ENCODE results near the gene ADH1B.

DNA sequence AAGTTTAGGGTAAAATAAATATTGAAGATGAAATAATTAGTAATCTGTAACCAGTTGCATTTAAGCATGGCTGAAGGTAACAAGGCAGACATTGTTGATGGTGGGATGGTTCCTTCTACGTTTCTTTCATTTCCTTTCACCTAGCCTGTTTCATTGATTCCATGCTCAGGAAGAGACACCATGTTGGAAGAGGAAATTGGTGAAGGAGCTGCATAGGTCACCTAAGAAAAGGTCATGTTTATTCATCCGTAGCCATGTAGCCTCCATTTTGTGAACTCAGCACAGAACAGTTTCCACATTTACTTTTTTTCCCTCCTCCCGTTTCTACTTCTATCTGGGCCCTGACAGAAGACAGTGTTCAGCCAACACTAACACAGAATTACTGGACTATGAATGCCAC, 3.8 kb downstream of the ADH1B start:
- TF ChIP-seq, protein P1, sequence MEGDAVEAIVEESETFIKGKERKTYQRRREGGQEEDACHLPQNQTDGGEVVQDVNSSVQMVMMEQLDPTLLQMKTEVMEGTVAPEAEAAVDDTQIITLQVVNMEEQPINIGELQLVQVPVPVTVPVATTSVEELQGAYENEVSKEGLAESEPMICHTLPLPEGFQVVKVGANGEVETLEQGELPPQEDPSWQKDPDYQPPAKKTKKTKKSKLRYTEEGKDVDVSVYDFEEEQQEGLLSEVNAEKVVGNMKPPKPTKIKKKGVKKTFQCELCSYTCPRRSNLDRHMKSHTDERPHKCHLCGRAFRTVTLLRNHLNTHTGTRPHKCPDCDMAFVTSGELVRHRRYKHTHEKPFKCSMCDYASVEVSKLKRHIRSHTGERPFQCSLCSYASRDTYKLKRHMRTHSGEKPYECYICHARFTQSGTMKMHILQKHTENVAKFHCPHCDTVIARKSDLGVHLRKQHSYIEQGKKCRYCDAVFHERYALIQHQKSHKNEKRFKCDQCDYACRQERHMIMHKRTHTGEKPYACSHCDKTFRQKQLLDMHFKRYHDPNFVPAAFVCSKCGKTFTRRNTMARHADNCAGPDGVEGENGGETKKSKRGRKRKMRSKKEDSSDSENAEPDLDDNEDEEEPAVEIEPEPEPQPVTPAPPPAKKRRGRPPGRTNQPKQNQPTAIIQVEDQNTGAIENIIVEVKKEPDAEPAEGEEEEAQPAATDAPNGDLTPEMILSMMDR (IDR thresholded peaks at IDR 0.05 in 2 of 3, conservative IDR thresholded peaks at IDR 0.05 in 1 of 3; ENCODE audit: borderline replicate concordance in 1 of 3, insufficient read depth in 1 of 3, low read depth in 2 of 3, low read length in 2 of 3): no peak
- TF ChIP-seq, protein P2, sequence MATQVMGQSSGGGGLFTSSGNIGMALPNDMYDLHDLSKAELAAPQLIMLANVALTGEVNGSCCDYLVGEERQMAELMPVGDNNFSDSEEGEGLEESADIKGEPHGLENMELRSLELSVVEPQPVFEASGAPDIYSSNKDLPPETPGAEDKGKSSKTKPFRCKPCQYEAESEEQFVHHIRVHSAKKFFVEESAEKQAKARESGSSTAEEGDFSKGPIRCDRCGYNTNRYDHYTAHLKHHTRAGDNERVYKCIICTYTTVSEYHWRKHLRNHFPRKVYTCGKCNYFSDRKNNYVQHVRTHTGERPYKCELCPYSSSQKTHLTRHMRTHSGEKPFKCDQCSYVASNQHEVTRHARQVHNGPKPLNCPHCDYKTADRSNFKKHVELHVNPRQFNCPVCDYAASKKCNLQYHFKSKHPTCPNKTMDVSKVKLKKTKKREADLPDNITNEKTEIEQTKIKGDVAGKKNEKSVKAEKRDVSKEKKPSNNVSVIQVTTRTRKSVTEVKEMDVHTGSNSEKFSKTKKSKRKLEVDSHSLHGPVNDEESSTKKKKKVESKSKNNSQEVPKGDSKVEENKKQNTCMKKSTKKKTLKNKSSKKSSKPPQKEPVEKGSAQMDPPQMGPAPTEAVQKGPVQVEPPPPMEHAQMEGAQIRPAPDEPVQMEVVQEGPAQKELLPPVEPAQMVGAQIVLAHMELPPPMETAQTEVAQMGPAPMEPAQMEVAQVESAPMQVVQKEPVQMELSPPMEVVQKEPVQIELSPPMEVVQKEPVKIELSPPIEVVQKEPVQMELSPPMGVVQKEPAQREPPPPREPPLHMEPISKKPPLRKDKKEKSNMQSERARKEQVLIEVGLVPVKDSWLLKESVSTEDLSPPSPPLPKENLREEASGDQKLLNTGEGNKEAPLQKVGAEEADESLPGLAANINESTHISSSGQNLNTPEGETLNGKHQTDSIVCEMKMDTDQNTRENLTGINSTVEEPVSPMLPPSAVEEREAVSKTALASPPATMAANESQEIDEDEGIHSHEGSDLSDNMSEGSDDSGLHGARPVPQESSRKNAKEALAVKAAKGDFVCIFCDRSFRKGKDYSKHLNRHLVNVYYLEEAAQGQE (IDR thresholded peaks at IDR 0.05; ENCODE audit: low read depth): no peak
- no peak for TF ChIP-seq EZH2 (IDR thresholded peaks at IDR 0.05)
- TF ChIP-seq POLR2A (IDR thresholded peaks at IDR 0.05; ENCODE audit: borderline replicate concordance, extremely low read depth, insufficient read depth, insufficient read length): no peak
- TF ChIP-seq SP1 (IDR thresholded peaks at IDR 0.05; ENCODE audit: low read depth): no peak
- TF ChIP-seq, protein P3, sequence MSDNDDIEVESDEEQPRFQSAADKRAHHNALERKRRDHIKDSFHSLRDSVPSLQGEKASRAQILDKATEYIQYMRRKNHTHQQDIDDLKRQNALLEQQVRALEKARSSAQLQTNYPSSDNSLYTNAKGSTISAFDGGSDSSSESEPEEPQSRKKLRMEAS (IDR thresholded peaks at IDR 0.05): no peak
- no peak for TF ChIP-seq EZH2phosphoT487 (IDR thresholded peaks at IDR 0.05; ENCODE audit: borderline replicate concordance)
- no peak for TF ChIP-seq EGR1 (IDR thresholded peaks at IDR 0.05; ENCODE audit: low read depth)
- TF ChIP-seq POLR2AphosphoS5 (IDR thresholded peaks at IDR 0.05; ENCODE audit: low read depth, low read length): no peak
- TF ChIP-seq, protein P4, sequence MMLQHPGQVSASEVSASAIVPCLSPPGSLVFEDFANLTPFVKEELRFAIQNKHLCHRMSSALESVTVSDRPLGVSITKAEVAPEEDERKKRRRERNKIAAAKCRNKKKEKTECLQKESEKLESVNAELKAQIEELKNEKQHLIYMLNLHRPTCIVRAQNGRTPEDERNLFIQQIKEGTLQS (IDR thresholded peaks at IDR 0.05): no peak
- no peak for TF ChIP-seq RAD21 (IDR thresholded peaks at IDR 0.05; ENCODE audit: low read depth)
- TF ChIP-seq TCF7L2 (IDR thresholded peaks at IDR 0.05; ENCODE audit: borderline replicate concordance, extremely low read depth, insufficient read depth, insufficient read length): no peak
- no peak for TF ChIP-seq ZNF274 (IDR thresholded peaks at IDR 0.05; ENCODE audit: low read depth, low read length)

Measured in HCT116 (cell line).